Bone marrow (tissue), 2 donors: ENCODE results near the gene SCGB1C1.
A peak's percentile ranks its signal among the peaks of the same experiment; 100 is the strongest.

Experiments
- DNase-seq, 2 donors: peaks; one replicate each; lab custom pipeline; 2025; lab: John Stamatoyannopoulos, UW

Gene SCGB1C1

DNA sequence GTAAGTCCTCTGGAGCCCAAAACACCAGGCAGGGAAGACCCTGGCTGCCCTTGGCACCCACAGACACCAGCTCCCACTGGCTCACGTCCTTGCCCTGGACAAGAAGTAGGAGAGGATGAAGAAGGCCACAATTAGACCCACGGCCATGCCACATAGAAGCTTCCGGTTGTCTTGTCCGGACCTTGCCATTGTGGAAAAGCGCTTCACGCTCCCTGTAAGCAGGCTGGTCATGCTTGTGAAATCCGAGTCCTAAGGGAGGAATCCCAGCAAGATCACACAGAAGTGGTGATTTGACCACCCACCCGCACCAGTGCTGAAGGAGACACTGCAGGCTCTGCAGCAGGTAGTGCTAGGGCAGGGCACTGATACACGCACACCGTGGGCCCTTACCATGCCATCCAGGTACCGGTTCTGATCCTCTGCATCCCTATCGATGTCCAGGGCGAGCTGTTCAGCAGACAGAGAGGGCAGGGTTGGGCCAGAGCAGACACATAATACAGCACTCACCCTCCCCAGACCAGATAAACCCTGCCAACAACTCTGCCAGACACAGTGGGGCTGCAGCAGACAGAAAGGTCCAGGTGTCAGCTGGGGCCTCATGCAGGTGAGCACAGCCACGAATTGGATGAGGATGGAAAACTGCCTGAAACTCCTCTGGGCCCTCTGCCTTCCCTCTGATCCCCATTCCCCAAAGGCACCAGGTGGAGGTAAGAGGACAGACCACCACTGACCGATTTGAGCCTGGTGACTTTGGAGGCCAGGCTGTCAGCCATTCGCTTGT, 12.5 kb downstream of the SCGB1C1 start:
- no peak for DNase-seq

DNA sequence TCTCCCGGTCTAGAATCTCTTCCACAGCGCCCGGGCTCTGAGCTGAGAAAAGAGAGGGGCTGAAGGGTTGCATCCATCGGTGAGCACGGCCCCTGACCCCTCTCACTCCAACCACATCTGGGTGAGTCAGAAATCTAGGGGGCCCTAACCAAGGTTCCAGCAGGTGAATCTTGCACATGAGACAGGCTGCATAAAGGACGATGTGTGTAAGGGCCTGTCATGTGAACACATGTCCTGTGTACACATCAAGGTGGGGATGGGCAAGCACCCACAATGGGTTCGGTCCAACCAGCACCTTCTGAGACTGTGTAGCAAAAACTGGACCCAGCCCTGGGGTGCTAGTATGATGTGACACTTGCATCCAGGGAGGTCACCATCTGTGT, 13.1 kb downstream of the SCGB1C1 start:
- no peak for DNase-seq

DNA sequence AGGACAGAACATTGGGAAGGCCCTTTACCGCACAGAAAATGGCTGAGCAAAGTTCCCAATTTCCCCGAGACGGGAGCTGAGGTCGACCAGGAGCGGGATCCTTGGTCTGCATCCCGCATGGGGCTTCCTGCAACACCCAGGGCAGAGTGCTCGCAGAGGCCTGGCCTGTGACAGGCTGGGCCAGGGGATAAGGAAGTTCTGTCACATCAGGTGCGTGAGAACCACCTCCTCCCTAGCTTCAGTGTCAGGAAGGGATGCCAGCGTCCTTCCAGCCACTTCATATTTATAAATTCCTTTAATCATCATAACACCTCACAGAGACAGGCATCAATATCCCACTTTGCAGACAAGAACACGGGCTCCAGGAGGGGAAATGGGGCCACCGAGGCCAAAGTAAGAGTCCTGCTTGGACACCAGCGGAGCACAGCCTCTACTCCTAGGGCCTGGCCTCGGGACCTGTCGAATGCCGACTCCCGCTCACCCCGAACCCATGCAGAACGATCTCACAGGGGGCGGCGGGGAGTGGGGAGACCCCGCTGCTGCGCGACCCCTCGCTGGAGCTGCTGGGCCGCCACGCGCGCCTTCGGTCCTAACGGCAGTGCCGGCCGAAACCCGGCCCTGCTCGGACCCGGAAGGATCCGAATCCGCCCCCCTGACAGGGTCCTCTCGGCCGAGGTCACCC, 13.8 kb downstream of the SCGB1C1 start:
- DNase-seq, result no peak

DNA sequence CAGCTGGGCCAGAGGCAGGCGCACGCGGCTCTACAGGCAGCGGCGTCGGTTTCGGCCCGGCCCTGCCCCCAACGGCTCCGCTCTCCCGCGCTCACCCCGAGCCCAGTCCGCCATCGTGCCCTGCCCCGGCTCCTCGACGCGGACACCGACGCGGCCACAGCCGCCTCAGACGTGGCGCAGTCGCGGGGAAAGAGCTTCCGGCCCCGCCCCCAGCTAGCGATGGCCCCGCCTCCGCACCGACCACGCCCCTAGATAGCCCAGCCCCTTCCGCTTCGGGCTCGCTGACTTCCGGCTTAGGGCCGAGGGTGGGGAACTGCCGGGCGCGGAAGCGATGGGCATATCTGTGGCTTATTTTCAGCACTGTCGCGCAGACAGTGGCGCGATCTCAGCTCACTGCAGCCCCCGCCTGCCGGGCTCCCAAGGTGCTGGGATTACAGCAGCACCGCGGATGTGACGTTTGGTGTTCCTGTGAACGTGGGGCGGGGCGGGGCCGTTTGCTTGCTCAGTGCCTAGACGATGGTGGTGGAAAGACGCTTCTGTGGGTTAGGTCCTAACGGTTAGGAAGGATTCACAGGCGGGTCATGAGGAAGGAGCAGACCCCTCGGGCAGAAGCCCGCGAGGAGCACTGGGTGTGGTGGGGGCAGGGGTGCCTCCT, 14.5 kb downstream of the SCGB1C1 start, which contains the start of the genes BET1L and RIC8A:
BET1L (minus strand) TSS at position 192 of the 655 bp plus-strand sequence; CDS start at position 114, 78 bp downstream.
RIC8A (plus strand) TSS at position 501 of the 655 bp plus-strand sequence. CDS start 1,147 bp downstream, outside the sequence.
- DNase-seq, result peak; percentile 96 to 98

DNA sequence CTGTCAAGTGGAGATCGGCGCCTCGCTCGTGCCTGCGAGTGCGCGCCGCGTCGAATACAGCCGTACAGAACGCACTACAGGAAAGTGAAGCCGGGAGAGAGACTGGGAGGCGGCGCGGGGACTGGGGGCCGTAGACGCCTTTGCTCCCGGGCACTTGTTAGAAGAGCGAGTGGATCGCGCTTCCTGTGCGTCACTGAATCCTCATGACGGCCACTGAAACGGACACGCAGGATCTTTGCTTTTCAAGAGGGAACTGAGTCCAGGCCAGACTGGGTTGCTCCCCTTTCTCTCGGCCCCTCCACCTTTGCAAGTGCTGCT, 14.9 kb downstream of the SCGB1C1 start:
- no peak for DNase-seq

DNA sequence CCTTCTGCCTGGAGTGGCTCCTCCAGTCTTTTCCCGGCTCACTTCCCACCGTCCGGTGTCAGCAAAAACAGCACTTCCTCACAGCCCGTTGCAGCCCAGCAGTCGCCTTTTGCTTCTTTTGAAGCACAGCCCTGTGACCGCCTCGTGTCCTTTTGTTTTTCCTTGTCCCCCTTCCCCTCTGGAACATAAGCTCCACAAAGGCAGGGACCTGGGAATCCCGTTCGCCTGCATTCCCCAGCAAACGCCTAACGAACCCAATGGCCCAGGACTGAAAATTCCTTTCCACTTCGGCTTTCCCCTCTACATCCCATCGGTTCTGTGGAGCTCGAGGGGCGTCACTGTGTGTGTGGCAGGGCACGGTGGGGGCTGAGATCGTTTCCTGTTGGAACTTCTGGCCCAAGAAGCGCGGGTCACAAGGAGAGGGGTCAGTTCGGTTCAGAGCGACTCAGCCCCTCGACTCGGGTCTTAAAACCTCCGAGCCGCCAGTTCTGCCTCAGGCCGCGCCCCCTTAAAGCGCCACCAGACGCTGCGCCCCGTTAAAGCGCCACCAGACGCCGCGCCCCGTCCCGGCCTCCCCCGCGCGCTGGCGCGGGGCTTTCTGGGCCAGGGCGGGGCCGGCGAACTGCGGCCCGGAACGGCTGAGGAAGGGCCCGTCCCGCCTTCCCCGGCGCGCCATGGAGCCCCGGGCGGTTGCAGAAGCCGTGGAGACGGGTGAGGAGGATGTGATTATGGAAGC, 15.5 kb downstream of the SCGB1C1 start:
- peak; percentile 46 to 48 for DNase-seq

DNA sequence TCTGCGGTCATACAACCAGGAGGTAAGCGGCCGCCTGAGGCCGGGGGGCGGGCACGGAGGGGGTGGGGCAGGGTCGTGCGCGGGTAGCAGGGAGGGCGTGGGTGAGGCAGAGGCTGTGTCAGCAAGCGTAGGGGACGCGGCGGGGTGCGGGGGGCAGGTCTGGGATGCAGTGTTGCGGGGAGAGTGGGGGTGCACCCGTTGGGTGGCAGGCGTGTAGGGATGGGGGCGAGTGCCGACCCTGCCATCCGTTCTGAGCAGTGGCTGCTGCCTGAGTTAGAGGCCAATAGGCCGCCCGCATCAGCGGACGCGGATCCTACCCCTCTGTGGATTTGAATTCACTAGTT, 16.0 kb downstream of the SCGB1C1 start:
- DNase-seq, result no peak

DNA sequence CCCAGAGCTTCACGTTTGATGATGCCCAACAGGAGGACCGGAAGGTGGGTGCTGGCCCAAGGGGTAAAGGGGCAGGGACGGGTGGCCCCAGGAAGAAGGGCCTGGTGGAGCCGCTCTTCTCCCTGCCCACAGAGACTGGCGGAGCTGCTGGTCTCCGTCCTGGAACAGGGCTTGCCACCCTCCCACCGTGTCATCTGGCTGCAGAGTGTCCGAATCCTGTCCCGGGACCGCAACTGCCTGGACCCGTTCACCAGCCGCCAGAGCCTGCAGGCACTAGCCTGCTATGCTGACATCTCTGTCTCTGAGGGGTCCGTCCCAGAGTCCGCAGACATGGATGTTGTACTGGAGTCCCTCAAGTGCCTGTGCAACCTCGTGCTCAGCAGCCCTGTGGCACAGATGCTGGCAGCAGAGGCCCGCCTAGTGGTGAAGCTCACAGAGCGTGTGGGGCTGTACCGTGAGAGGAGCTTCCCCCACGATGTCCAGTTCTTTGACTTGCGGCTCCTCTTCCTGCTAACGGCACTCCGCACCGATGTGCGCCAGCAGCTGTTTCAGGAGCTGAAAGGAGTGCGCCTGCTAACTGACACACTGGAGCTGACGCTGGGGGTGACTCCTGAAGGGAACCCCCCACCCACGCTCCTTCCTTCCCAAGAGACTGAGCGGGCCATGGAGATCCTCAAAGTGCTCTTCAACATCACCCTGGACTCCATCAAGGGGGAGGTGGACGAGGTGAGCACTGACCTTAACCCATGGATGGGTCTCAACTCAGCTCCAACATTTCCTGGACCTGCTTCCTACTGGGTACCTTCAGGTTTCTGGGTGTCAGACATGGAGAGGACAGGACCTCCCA, 16.6 kb downstream of the SCGB1C1 start:
- no peak for DNase-seq

DNA sequence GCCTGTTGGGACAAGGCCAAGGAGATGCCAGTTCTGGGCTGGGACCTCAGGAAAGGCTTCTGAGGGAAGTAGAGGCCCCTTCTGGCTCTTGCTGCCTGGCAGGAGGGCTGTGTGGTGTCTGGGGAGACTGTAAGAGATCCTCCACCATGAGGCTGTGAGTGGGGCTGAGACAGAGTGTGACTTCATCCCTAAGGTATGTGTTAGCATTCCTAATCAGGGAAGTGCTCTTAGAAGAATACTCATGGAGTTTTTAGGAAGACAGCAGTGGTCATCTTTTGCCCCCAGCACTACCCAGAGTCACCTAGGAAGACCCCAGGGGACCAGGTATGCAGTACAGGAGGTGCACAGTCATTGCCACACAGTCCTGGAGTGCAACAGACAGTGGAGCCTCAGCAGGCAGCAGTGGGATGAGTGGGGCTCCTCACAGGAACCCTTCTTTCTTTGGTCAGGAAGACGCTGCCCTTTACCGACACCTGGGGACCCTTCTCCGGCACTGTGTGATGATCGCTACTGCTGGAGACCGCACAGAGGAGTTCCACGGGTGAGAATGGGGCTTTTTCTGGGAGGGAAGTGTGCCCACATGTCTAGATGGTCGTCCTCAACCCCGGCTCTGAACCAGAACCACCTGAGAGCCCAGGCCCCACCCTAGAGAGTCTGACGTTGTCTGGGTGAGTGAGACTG, 17.4 kb downstream of the SCGB1C1 start:
- DNase-seq, result no peak

DNA sequence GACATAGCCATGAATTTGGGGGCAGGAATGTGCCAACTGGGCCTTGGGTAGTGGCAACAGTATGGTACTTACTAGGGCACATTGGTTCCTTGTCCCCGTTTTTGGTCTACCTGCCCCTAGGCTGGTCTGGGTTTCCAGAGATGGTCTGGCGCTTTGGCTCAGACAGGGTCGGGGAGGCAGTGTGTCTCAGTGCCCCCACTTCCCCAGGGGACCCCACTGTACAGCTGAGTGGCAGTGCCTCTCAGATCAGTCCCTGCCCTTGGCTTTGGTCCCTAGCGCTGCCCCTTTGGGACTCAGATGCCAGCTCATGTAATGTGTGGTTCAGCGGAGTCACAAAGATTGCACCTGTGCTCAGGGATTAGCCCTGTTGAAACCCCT, 17.9 kb downstream of the SCGB1C1 start:
- no peak for DNase-seq

DNA sequence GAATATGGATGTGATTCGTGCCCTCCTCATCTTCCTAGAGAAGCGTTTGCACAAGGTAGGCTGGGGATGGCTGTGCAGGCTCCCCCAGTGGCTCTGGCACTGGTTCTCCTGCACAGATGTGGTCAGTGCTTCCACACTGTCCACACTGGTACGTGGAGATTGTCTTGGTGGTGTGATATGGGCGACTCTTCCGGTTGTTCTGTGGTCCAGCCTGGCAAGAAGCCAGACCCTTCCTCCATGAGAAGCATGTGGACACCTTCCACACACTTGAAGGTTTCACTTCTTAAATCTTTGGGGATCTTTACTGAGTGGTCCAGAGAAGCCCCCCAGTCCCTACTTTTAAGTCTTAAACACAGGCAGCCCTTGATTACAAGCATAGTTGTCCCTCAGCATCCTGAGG, 18.4 kb downstream of the SCGB1C1 start:
- no peak for DNase-seq

DNA sequence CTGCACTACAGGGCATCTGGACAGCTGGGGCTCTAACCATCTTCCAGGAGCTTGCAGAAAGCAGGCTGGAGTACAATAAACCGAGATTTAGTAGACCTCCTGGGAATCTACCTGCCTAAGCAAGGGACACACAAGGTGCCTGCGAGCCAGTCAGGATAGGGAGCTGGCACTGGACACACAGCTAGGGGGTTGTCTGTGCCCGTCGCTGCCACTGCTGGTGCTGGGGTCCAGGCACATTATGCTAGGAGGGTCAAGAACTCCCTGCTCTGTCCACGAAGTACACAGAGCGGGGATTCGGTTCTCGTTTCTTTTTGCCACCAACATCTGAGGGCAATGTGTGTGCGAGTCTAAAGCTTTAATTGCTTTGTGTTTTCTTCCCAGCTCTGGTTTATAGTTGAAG, 18.9 kb downstream of the SCGB1C1 start:
- no peak for DNase-seq

DNA sequence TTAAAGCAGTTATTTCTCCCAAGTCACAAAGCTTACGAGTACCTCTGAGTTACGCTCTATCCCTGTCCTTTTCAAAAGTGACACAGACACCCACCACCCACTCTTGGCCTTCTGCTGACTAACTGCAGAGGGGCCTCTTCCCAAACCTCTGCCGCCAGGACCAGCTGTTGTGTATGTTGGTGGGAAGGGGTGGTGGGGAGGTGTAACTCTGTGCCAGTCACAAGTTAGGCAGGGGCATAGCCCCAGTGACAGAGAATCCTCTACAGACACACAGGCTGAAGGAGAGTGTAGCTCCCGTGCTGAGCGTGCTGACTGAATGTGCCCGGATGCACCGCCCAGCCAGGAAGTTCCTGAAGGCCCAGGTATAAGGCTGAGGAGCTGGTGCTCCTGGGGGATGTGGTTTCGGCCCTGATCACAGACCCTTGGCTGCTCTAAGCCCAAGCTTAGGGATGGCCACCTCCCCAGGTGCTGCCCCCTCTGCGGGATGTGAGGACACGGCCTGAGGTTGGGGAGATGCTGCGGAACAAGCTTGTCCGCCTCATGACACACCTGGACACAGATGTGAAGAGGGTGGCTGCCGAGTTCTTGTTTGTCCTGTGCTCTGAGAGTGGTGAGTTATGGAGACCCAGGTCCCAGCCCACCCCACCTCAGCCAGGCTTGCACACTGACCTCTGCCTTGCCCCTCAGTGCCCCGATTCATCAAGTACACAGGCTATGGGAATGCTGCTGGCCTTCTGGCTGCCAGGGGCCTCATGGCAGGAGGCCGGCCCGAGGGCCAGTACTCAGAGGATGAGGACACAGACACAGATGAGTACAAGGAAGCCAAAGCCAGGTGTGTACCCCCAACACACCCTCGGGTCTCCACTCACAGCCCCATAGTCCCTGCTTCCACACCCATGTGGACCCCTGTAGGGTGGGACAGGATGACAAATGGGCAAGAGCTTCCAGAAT, 19.5 kb downstream of the SCGB1C1 start:
- no peak for DNase-seq

DNA sequence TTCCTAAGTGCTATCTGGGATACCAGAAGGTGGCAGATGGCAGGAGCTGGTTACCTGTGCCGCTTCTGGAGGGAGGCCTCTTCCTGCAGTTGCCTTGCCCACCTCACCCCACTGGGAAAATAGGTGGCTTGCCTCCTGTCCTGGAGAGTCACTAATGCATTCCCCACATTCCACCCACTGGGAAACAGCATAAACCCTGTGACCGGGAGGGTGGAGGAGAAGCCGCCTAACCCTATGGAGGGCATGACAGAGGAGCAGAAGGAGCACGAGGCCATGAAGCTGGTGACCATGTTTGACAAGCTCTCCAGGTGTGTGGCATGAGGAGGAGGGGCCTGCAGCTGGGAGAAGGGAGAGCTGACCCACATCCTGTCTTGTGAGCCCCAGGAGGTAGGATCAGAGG, 20.2 kb downstream of the SCGB1C1 start:
- DNase-seq, result no peak

DNA sequence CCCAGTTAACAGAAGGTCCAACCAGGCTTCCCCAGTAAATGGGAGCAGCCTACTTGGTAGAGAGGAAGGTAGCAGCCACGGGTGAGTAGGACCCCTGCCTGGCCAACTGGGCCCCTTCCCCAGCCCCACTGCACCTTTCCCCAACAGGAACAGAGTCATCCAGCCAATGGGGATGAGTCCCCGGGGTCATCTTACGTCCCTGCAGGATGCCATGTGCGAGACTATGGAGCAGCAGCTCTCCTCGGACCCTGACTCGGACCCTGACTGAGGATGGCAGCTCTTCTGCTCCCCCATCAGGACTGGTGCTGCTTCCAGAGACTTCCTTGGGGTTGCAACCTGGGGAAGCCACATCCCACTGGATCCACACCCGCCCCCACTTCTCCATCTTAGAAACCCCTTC, 21.2 kb downstream of the SCGB1C1 start:
- no peak for DNase-seq

DNA sequence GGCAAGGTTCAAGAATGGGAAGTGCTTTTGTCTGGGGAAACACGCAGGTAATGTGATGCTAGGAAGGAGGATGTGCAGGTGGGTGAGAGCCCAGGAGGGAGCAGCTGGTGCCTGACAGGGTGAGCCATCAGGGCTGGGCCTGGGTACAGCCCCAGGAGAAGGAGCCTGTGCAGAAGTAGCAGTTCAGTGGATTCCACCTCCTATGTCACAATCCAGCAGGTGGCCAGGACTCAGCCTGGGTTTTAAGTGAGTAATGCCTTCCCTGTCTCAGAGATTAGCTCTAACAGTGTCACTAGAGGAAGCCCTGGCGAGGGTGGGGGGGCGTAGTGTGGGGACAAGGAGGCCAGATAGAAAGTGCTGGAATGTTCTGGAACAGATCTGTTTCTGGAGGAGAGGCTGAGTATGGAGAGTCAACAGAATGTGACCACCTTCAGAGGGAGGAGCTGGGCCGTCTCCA, 22.7 kb downstream of the SCGB1C1 start:
- no peak for DNase-seq

DNA sequence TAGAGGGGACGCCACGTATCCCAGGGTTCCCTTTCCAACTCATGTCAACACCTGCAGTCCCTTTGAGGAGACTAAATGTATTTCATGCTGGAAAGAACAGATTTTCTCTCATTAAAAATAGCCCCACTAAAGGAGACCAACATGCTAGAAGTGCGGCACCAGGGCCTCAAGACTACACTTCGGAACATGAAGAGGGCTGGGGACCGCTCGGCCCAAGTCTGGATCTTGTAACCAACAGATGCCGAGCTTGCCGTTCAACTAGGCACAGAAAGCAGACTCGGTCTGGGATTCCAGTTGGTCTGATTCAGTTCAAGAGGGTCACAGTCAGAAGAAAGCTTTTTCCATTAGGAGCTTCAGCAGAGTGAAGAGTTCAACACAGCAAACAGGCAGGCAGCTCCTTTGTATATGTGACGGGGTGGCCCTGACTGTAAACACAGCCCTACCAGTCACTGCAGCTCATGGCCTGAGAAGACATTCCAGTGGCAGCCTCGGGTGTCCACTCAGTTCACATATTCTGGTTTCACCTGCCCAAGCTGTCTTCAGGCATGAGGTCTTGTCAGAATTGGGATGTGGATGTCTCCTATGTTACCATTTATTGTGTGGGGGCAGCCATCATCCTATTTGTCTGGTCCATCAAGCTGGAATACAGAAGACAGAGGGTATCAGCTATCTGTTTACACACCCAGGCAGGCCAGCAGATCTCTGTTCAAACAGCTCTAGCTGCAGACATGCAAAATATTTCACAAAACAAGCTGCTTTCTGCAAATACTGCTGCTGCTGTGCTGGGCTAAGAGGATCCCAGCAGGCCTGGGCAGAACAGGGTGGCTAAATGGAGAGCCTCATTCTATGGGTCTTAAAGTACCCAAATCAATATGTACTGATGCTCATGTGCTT, 23.4 kb downstream of the SCGB1C1 start:
- no peak for DNase-seq

DNA sequence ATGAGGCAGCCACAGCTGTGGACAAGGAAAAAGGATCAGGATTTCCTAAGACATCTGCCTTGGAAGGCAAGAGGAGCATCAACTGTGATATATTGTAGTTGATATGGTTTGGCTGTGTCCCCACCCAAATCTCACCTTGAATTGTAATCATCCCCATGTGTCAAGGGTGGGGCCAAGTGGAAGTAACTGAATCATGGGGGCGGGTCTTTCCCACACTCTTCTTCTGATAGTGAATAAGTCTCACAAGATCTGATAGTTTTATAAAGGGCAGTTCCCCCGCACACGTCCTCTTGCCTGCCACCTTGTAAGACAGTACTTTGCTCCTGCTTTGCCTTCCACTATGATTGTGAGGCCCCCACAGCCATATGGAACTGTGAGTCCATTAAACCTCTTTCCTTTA, 24.8 kb downstream of the SCGB1C1 start:
- no peak for DNase-seq
